T-helper 1 cell (primary cell): ENCODE results near the gene ZNF397.
A peak's percentile ranks its signal among the peaks of the same experiment; 100 is the strongest.
"Not testable (repeated sequence)": the region's sequence is repeated elsewhere in the genome, so short reads cannot be mapped to it uniquely, and the experiment has no call there.

ENCODE experiments used
- DNase-seq, 5 donors: peaks; one replicate each; pipeline ENCODE4 v3.0.0-alpha.2; 2012 to 2020
- total RNA-seq, 4 donors: gene quantifications; one replicate each; lab custom pipeline; 2026; lab: John Stamatoyannopoulos, UW

ZNF397 gene
- 18.1 to 42.9 (median 31.5) reads per million in 4 donors for total RNA-seq

- peak; percentile 88 to 96 (median 91) for DNase-seq
Measured at GRCh38 chr18:35240664-35241447, at the start of gene ZNF397. Gene ZNF397, plus strand, starts transcription at chr18:35241034. Its CDS starts 1,437 bp downstream, at chr18:35242471.

GRCh38 chr18:35191698-35192025, 49.2 kb upstream of the ZNF397 start:
- no peak for DNase-seq

DNA sequence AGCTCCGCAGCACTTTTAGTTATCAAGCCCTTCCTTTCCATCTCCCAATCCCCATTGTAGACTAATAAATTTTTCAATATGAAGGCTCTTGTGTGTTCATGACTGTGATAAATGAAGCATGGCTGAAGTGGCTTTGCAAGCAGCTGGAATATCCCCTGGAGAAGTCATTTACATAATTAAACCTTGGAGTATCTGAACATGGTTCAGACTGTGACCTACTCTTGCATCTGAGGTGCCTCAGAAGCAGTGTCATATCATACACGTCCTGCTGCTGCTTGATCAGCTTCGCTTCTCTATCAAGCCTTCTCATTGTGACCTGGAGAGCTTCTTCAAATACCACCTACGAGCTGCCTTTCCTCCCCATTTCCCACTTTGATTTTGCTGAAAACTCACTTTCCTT, 48.4 kb upstream of the ZNF397 start:
- no peak for DNase-seq

GRCh38 chr18:35193316-35193715, 47.5 kb upstream of the ZNF397 start:
- DNase-seq, result no peak

DNA sequence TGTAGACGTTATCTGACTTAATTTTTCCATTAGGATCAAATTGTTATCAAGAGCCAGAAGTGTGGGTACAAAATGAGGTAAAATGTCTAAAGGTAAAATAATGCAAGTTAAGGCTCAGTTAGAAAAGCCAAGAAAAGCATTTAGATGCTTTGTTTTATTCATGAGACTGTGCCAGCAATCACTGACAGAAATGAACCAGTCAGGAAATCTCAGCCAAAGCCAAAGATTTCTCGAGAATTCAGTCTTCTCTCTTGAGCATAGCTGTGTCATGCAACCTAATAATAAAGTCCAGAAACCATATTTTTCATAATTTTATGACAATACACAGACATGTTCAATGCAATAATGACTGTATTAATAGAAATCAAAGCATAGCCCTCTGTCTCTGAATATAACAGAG, 43.5 kb upstream of the ZNF397 start:
- DNase-seq, result no peak

DNA sequence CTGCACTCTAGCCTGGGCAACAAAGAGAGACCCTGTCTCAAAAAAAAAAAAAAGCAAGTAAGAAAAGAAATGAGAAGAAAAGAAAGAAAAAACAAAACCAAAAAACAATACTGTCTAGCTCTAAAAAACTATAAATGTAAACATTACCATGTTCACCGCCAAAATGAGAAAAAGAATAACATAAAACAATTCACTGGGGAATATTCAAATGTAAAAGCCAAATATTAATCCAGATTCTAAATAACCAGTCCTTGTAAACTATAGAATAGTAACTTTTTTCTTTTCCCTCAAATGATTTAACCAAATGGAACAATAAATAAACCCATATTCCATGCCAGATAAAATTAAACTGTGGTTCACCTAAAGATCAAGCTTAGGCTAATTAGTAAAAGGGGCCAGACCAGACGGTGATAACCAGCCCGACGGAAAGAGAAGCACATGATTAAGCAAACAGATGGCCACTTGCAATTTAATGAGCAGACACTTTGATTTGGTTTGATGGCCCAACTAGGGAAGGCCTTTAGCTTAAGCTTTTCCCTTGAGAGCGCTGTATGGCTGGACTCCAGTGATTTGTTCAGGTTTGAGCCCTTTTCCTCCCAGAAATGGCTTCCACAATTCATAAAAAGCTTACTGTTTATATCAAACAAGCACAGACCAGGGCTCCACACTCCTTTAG, 39.4 kb upstream of the ZNF397 start:
- no peak for DNase-seq

- DNase-seq, result no peak
Measured at GRCh38 chr18:35203067-35203466, 37.8 kb upstream of the ZNF397 start.

DNA sequence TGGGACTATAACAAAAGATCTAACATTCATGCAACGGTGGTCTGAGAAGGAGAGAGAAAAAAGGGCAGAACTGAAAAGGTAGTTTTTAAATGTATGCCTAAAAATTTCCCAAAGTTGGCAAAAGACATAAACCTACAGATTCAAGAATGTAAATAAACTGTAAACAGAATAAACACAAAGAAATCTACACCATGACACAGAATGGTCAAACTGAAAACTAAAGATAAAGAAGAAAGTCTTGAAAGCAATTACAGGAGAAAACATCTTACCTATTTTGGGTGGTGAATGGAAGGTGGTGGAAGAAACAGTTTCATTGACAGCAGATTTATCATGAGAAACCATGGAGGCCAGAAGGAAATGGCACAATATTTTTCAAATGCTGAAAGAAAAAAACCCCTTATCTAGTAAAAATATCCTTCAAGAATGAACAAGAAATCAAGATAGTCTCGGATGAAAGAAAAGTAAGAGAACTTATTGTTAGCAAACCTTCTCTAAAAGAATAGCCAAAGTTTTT, 35.6 kb upstream of the ZNF397 start:
- DNase-seq, result no peak

DNA sequence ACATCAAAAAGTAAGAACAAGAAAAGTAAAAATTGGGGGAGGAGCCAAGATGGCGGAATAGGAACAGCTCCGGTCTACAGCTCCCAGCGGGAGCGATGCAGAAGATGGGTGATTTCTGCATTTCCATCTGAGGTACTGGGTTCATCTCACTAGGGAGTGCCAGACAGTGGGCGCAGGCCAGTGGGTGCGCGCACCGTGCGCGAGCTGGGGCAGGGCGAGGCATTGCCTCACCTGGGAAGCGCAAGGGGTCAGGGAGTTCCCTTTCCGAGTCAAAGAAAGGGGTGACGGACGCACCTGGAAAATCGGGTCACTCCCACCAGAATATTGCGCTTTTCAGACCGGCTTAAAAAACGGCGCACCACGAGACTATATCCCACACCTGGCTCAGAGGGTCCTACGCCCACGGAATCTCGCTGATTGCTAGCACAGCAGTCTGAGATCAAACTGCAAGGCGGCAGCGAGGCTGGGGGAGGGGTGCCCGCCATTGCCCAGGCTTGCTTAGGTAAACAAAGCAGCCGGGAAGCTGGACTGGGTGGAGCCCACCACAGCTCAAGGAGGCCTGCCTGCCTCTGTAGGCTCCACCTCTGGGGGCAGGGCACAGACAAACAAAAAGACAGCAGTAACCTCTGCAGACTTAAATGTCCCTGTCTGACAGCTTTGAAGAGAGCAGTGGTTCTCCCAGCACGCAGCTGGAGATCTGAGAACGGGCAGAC, 34.9 kb upstream of the ZNF397 start:
- not testable (repeated sequence) for DNase-seq

GRCh38 chr18:35215026-35215425, 25.8 kb upstream of the ZNF397 start:
- no peak for DNase-seq

- not testable (repeated sequence) for DNase-seq
Measured at GRCh38 chr18:35216611-35217010, 24.2 kb upstream of the ZNF397 start.

DNA sequence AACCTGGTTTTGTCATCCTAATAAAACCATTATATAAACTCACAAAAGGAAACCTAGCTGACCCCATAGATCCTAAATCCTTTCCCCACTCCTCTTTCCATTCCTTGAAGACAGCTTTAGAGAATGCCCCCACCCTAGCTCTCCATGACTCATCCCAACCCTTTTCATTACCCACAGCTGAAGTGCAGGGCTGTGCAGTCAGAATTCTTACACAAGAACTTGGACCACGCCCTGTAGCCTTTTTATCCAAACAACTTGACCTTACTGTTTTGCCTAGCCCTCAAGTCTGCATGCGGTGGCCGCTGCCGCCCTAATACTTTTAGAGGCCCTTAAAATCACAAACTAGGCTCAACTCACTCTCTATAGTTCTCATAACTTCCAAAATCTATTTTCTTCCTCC, 21.5 kb upstream of the ZNF397 start:
- not testable (repeated sequence) for DNase-seq

DNA sequence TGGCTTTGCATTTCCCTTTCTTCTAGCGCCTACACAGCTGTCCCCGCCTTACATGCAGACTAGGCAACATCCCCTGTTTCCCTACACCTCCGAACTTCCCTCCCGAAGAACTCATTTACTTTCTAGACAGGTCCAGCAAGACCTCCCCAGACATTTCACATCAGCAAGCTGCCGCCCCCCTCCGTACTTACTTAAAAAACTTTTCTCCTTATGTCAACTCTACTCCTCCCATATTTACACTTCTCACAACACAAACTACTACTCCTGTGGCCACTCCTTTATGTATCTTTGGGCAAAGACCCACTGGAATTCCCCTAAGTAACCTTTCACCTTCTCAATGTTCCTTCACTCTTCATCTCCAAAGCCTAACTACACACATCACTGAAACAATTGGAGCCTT, 20.4 kb upstream of the ZNF397 start:
- no peak for DNase-seq

DNA sequence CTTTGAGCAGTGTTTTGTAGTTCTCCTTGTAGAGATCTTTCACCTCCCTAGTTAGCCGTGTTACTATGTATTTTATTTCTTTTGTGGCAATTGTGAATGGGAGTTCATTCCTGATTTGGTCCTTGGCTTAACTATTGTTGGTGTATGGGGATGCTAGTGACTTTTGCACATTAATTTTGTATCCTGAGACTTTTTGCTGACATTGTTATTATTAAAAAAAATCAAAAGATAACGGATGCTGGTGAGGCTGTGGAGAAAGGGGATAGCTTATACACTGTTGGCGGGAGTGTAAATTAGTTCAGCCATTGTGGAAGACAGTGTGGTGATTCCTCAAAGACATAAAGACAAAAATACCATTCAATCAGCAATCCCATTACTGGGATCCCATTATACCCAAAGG, 17.0 kb upstream of the ZNF397 start:
- no peak for DNase-seq

DNA sequence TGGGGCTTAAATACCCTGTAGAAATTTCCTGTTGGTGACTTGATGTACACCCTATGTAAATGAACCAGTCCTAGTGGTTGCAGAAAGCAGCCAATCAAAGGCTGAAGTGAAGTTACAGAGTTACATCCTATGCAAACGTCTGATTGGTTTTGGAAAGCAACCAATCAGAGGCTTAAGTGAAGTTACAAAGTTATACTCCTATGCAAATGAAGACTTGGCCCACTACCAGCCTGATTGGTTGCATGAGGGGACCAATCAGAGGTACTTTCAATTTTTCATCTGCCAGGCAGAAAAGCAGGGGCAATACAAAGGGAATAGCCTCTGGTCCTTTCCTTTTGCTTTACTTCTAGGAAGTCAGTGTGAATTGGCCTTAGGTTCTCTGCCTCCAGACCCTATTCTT, 13.6 kb upstream of the ZNF397 start:
- no peak for DNase-seq

DNA sequence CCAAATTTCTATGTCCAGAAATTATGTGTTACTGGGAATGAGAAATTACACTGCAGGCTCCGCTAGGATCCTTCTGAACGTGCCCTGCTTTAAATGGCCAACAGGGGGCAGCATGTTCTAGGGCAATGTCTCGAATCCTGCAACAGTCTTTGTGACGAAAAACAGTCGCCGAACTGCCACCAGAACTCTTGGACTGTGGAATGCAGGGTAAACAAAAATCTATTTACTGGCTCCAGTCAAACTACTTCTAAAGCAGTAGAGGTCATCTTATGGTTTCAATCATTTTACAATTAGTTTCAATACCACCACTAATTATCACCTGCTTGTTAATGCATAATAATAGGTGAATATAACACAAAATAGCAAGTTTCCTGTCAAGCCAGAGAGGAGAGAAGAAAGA, 9.8 kb upstream of the ZNF397 start:
- peak; percentile 47 to 75 (median 67) for DNase-seq

GRCh38 chr18:35236571-35237363, 4.1 kb upstream of the ZNF397 start:
- no peak for DNase-seq

- peak in 1 of 5 donors; percentile 8 for DNase-seq
Measured at GRCh38 chr18:35239314-35239713, 1.5 kb upstream of the ZNF397 start.

DNA sequence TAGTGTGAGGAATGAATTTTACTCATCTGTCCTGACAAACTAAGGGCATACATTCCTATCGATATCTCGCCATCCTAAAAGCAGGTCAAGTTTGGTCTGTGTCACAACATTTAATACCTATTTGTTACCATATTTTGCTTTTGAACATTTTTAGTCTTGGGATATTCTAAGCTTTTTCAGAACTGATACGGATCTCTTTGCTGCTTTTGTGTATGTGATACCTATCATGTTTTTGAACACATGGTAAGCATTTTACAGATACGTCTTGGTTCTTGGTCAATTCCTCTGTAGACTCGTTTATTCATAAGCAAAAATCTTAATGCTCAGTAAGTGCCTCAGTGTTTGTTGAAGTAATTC, 592 bp downstream of the ZNF397 start:
- DNase-seq, result no peak

DNA sequence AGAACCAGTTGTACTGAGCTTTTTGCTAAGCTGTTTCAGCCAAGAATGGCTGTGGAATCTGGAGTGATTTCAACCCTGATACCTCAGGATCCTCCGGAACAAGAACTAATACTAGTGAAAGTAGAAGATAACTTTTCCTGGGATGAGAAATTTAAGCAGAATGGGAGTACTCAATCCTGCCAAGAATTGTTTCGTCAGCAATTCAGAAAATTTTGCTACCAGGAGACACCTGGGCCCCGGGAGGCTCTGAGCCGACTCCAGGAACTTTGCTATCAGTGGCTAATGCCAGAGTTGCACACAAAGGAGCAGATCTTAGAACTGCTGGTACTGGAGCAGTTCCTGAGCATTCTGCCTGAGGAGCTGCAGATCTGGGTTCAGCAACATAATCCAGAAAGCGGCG, 1.6 kb downstream of the ZNF397 start:
- no peak for DNase-seq

GRCh38 chr18:35244671-35245070, 3.8 kb downstream of the ZNF397 start:
- no peak for DNase-seq

- DNase-seq, result no peak
Measured at GRCh38 chr18:35245719-35246317, 5.0 kb downstream of the ZNF397 start.
